IMR-90 (cell line): ENCODE data around the gene INPP5A. TPM values are rescaled to one million over a fixed set of nuclear protein-coding genes. Genes with fewer than 3 reads are reported as not detected.

Source experiments
- ATAC-seq: fragments of 200-7000 bp; cut with Tn5 transposase; 2 replicates; pipeline ENCODE4 v1.9.1; 2020; ENCODE audit warnings: low read depth, mild to moderate bottlenecking, moderate library complexity
- BruUV-seq: library from RNA; stranded (reverse); fragments of 400-500 nt; replicated peaks from 2 replicates; lab custom pipeline; 2021; lab: Mats Ljungman, UMichigan
- CTCF ChIA-PET: fragments of 300-600 bp; formaldehyde crosslinking; extraction: SDS; loops from one replicate; lab custom pipeline; 2021; ENCODE audit warnings: antibody characterized with exemption; lab: Yijun Ruan, JAX
- POLR2A ChIA-PET: fragments of 300-600 bp; sonication (Branson Sonifier 250); formaldehyde crosslinking; loops from one replicate; lab custom pipeline; 2022; ENCODE audit warnings: antibody characterized with exemption; ENCODE audit not compliant: unreplicated experiment; lab: Charles Lee
- DNase-seq: peaks from one replicate; pipeline ENCODE4 v3.0.0; 2013
- H2AFZ ChIP-seq: replicated peaks from 2 replicates; pipeline ENCODE3; 2013; ENCODE audit warnings: low read length, mild to moderate bottlenecking; ENCODE audit not compliant: poor library complexity
- H2AK5ac ChIP-seq: 2 replicates; pipeline ENCODE4 v1.6.1; 2013; ENCODE audit warnings: low read depth, low read length, inconsistent platforms
- H2AK9ac ChIP-seq: replicated peaks from 2 replicates; pipeline ENCODE3; 2013; ENCODE audit warnings: mild to moderate bottlenecking, low read depth, low read length, moderate library complexity; ENCODE audit not compliant: poor library complexity
- H2BK120ac ChIP-seq: 2 replicates; pipeline ENCODE4 v1.6.1; 2013; ENCODE audit warnings: low read depth, low read length, inconsistent platforms
- H2BK15ac ChIP-seq: 3 replicates; pipeline ENCODE4 v1.6.1; 2013; ENCODE audit warnings: low read depth, low read length, inconsistent platforms
- H2BK20ac ChIP-seq: 2 replicates; pipeline ENCODE4 v1.6.1; 2013; ENCODE audit warnings: low read depth, mild to moderate bottlenecking, inconsistent platforms, low read length, moderate library complexity
- H2BK5ac ChIP-seq: 2 replicates; pipeline ENCODE4 v1.6.1; 2013; ENCODE audit warnings: mild to moderate bottlenecking, low read depth, low read length, inconsistent platforms; ENCODE audit not compliant: poor library complexity, severe bottlenecking
- H3K14ac ChIP-seq: replicated peaks from 2 replicates; pipeline ENCODE4 v1.6.1; 2013; ENCODE audit warnings: low read depth, low read length, inconsistent platforms
- H3K18ac ChIP-seq: 2 replicates; pipeline ENCODE4 v1.6.1; 2013; ENCODE audit warnings: low read depth, low read length, control low read depth
- H3K23ac ChIP-seq: 2 replicates; pipeline ENCODE4 v1.6.1; 2013; ENCODE audit warnings: low read depth, low read length, inconsistent platforms
- H3K27ac ChIP-seq: 2 replicates; pipeline ENCODE4 v1.5.1; 2013; ENCODE audit warnings: mild to moderate bottlenecking, control low read depth, low read length; ENCODE audit not compliant: insufficient read depth
- H3K27me3 ChIP-seq: 2 replicates; pipeline ENCODE4 v1.6.1; 2013; ENCODE audit warnings: low read length; ENCODE audit not compliant: control insufficient read depth, insufficient read depth
- H3K36me3 ChIP-seq: 2 replicates; pipeline ENCODE4 v1.6.1; 2013; ENCODE audit warnings: low read length, mixed read lengths; ENCODE audit not compliant: control insufficient read depth, insufficient read depth
- H3K4ac ChIP-seq: 2 replicates; pipeline ENCODE4 v1.6.1; 2013; ENCODE audit warnings: low read depth, low read length, inconsistent platforms
- H3K4me1 ChIP-seq: 2 replicates; pipeline ENCODE4 v1.6.1; 2013; ENCODE audit warnings: low read length, mixed read lengths; ENCODE audit not compliant: control insufficient read depth, insufficient read depth
- H3K4me2 ChIP-seq: 2 replicates; pipeline ENCODE4 v1.6.1; 2013; ENCODE audit warnings: low read depth, mild to moderate bottlenecking, control low read depth, low read length, moderate library complexity
- H3K4me3 ChIP-seq: 2 replicates; pipeline ENCODE4 v1.5.1; 2013; ENCODE audit warnings: low read depth, mild to moderate bottlenecking, control low read depth, low read length, moderate library complexity; ENCODE audit not compliant: insufficient read depth
- H3K56ac ChIP-seq: 2 replicates; pipeline ENCODE4 v1.6.1; 2013; ENCODE audit warnings: low read length, inconsistent platforms; ENCODE audit not compliant: insufficient read depth; ENCODE audit errors: extremely low read depth
- H3K79me1 ChIP-seq, 2 experiments: 2 replicates each; pipeline ENCODE4 v1.6.1; 2013; ENCODE audit warnings: low read length in 2 of 2, inconsistent platforms in 1 of 2, low read depth in 1 of 2
- H3K9ac ChIP-seq: 2 replicates; pipeline ENCODE4 v1.6.1; 2013; ENCODE audit warnings: low read depth, low read length, control low read depth
- H3K9me1 ChIP-seq: 2 replicates; pipeline ENCODE4 v1.6.1; 2013; ENCODE audit warnings: low read length, inconsistent platforms; ENCODE audit not compliant: insufficient read depth
- H3K9me3 ChIP-seq: 2 replicates; pipeline ENCODE4 v1.6.1; 2013; ENCODE audit warnings: low read length; ENCODE audit not compliant: control insufficient read depth, insufficient read depth
- H4K20me1 ChIP-seq: 2 replicates; pipeline ENCODE4 v1.6.1; 2013; ENCODE audit warnings: low read length, inconsistent platforms; ENCODE audit not compliant: insufficient read depth
- H4K5ac ChIP-seq: 2 replicates; pipeline ENCODE4 v1.6.1; 2013; ENCODE audit warnings: mild to moderate bottlenecking, low read depth, low read length, control low read depth
- H4K8ac ChIP-seq, 2 experiments: 2 replicates each; pipeline ENCODE4 v1.6.1; 2013; ENCODE audit warnings: low read depth in 2 of 2, low read length in 2 of 2, control low read depth in 1 of 2, inconsistent platforms in 1 of 2
- H4K91ac ChIP-seq: 2 replicates; pipeline ENCODE4 v1.6.1; 2013; ENCODE audit warnings: low read depth, low read length, inconsistent platforms; ENCODE audit not compliant: insufficient read depth
- BHLHE40 ChIP-seq: fragments of 150-350 bp; IDR thresholded peaks from 2 replicates; pipeline ENCODE4 v1.6.1; 2016; ENCODE audit warnings: mild to moderate bottlenecking, low read depth, low read length
- CEBPB ChIP-seq: IDR thresholded peaks from 2 replicates; pipeline ENCODE4 v1.6.1; 2012; ENCODE audit warnings: low read depth, low read length, improper control_type of control experiment
- CTCF ChIP-seq: conservative IDR thresholded peaks from 2 replicates; pipeline ENCODE4 v1.5.1; 2012; ENCODE audit warnings: mild to moderate bottlenecking, low read depth, low read length, improper control_type of control experiment
- ELK1 ChIP-seq: fragments of 150-350 bp; IDR thresholded peaks from 2 replicates; pipeline ENCODE4 v1.6.1; 2016; ENCODE audit warnings: low read depth, mild to moderate bottlenecking, low read length, moderate library complexity, borderline replicate concordance
- FOS ChIP-seq: fragments of 150-350 bp; IDR thresholded peaks from 2 replicates; pipeline ENCODE4 v1.6.1; 2016; ENCODE audit warnings: low read depth, low read length
- MAFK ChIP-seq: IDR thresholded peaks from 2 replicates; pipeline ENCODE4 v1.6.1; 2012; ENCODE audit warnings: low read depth, low read length, improper control_type of control experiment
- MAZ ChIP-seq: IDR thresholded peaks from 2 replicates; pipeline ENCODE4 v1.6.1; 2012; ENCODE audit warnings: low read depth, mild to moderate bottlenecking, low read length, improper control_type of control experiment, moderate library complexity, borderline replicate concordance
- NFE2L2 ChIP-seq: fragments of 150-350 bp; IDR thresholded peaks from 2 replicates; pipeline ENCODE4 v1.6.1; 2016; ENCODE audit warnings: low read depth, mild to moderate bottlenecking, low read length
- POLR2A ChIP-seq: IDR thresholded peaks from 2 replicates; pipeline ENCODE4 v1.6.1; 2012; ENCODE audit warnings: mild to moderate bottlenecking, low read depth, low read length
- RAD21 ChIP-seq: IDR thresholded peaks from 2 replicates; pipeline ENCODE4 v1.6.1; 2012; ENCODE audit warnings: low read length, improper control_type of control experiment
- RCOR1 ChIP-seq: IDR thresholded peaks from 2 replicates; pipeline ENCODE4 v1.6.1; 2012; ENCODE audit warnings: mild to moderate bottlenecking, low read length, improper control_type of control experiment; ENCODE audit not compliant: insufficient replicate concordance
- RFX5 ChIP-seq: IDR thresholded peaks from 2 replicates; pipeline ENCODE4 v1.8.0; 2012; ENCODE audit warnings: low read depth, mild to moderate bottlenecking, low read length, moderate library complexity
- SMC3 ChIP-seq: fragments of 150-350 bp; IDR thresholded peaks from 2 replicates; pipeline ENCODE4 v1.6.1; 2016; ENCODE audit warnings: low read depth, mild to moderate bottlenecking, antibody characterized with exemption, low read length, moderate library complexity
- USF2 ChIP-seq: fragments of 150-350 bp; IDR thresholded peaks from 2 replicates; pipeline ENCODE4 v1.6.1; 2017; ENCODE audit warnings: mild to moderate bottlenecking, antibody characterized with exemption, low read length, low read depth
- WGBS, 2 experiments: methylation state at CpG; one replicate each; pipeline versions ENCODE4 v1.1.5 to v1.1.7; 2013; ENCODE audit warnings: missing lambda C conversion rate in 2 of 2; ENCODE audit not compliant: insufficient read length in 1 of 2; ENCODE audit errors: extremely low coverage in 2 of 2; 5-methylcytosine and 5-hydroxymethylcytosine counted together
- dilution Hi-C: fragments of 300-500 bp; cut with HindIII; formaldehyde crosslinking; loops from one replicate; pipeline ENCODE4 v1.14.3; 2018; ENCODE audit warnings: low sequenced_read_pairs; ENCODE audit not compliant: unreplicated experiment
- in situ Hi-C: fragments of 300-500 bp; cut with MboI; formaldehyde crosslinking; loops from 3 replicates; pipeline ENCODE4 v1.14.3; 2019; ENCODE audit warnings: low sequenced_read_pairs, inconsistent platforms, mixed read lengths
- intact Hi-C: fragments of 100-400 bp; cut with micrococcal nuclease; formaldehyde crosslinking; loops from 2 replicates; pipeline ENCODE4 v1.10.0; 2022
- polyA plus RNA-seq, 3 experiments: library from polyadenylated mRNA; depleted of rRNA; stranded (reverse); fragments of >200 nt; gene quantifications; 2 replicates each; pipeline ENCODE4 v1.2.3, GENCODE V29; 2012; ENCODE audit warnings: low replicate concordance in 1 of 3
- total RNA-seq: library from RNA; depleted of rRNA; stranded (reverse); fragments of >200 nt; gene quantifications from 2 replicates; pipeline ENCODE4 v1.2.3, GENCODE V29; 2012

The INPP5A gene
- total and polyA plus RNA-seq, 2 of the 4 experiments (the other 2 are of a cell fraction): 21.4 to 36.7 TPM

- Histone ChIP-seq H3K9me1 (no peaks in the 10 kb centered on the region), H3K4me3 (no peak within 1 kb of the TSS), H2AK5ac (no peak within 1 kb of the TSS), H4K20me1 (no peaks in the 10 kb centered on the region), H4K8ac (no peak within 1 kb of the TSS), H2AK9ac (no peak within 1 kb of the TSS), H3K23ac (no peak within 1 kb of the TSS), H2BK120ac (no peak within 1 kb of the TSS), H3K79me1 (no peaks in the 10 kb centered on the region), H3K4me1 (no peaks in the 10 kb centered on the region), H2BK15ac (no peak within 1 kb of the TSS), H3K4ac (no peak within 1 kb of the TSS), H2AFZ (peak within 1 kb of the TSS; percentile 32), H4K5ac (no peak within 1 kb of the TSS), H3K18ac (no peak within 1 kb of the TSS), H3K9me3 (peaks cover 5% of the 10 kb centered on the region; the same call in 1 of the 2 replicates), H3K27me3 (peaks cover 62% of the 10 kb centered on the region), H2BK20ac (no peak within 1 kb of the TSS), H4K91ac (no peak within 1 kb of the TSS), H3K27ac (no peak within 1 kb of the TSS), H2BK5ac (no peak within 1 kb of the TSS), H3K14ac (no peak within 1 kb of the TSS), H3K4me2 (no peak within 1 kb of the TSS), H3K9ac (no peak within 1 kb of the TSS), H3K36me3 (peaks cover 8% of the 10 kb centered on the region), H3K56ac (no peak within 1 kb of the TSS)
- ChIA-PET POLR2A (no interaction called here), CTCF (no interaction called here)
- no peak for DNase-seq
- in situ Hi-C loops (no loop called here), dilution Hi-C loops (no loop called here), intact Hi-C loops (no loop called here)
- BruUV-seq: no TSS peak
- TF ChIP-seq ELK1 (no peak), BHLHE40 (no peak), MAZ (no peak), MAFK (no peak), POLR2A (no peak), RCOR1 (no peak), NFE2L2 (no peak), USF2 (no peak), SMC3 (no peak), FOS (no peak), RFX5 (no peak), RAD21 (no peak), CTCF (no peak), CEBPB (no peak)
- 1% methylated on average over 13 of the region's 119 CpGs; no CpG with 5 or more reads in 1 of the 2 experiments for WGBS, 2 experiments
- peak; percentile 47; the same call in 1 of the 2 replicates for ATAC-seq
Measured at GRCh38 chr10:132785723-132786475, 248.3 kb downstream of the INPP5A start, which contains the start of gene NKX6-2. TSS of gene NKX6-2 (minus strand) at chr10:132786147. CDS start at chr10:132785948, 199 bp downstream.
